Glutamatergic neuron (in vitro differentiated cells): ENCODE data around the gene ZSWIM1. TPM values are rescaled to one million over a fixed set of nuclear protein-coding genes. Genes with fewer than 3 reads are reported as not detected.

ENCODE experiments used
- DNase-seq: peaks from one replicate; pipeline ENCODE4 v3.0.0; 2022
- H3K27ac Mint-ChIP-seq: one replicate; pipeline ENCODE4 v1.8.0; 2020; ENCODE audit warnings: mild to moderate bottlenecking, mixed read lengths, inconsistent platforms; ENCODE audit not compliant: unreplicated experiment
- H3K27me3 Mint-ChIP-seq: one replicate; pipeline ENCODE4 v1.8.0; 2020; ENCODE audit warnings: mild to moderate bottlenecking, moderate library complexity, mixed read lengths, inconsistent platforms; ENCODE audit not compliant: unreplicated experiment
- H3K36me3 Mint-ChIP-seq: one replicate; pipeline ENCODE4 v1.8.0; 2020; ENCODE audit warnings: mild to moderate bottlenecking, mixed read lengths, inconsistent platforms; ENCODE audit not compliant: unreplicated experiment
- H3K4me1 Mint-ChIP-seq: one replicate; pipeline ENCODE4 v1.8.0; 2020; ENCODE audit warnings: mild to moderate bottlenecking, low read depth, mixed read lengths, inconsistent platforms; ENCODE audit not compliant: unreplicated experiment
- H3K4me3 Mint-ChIP-seq: one replicate; pipeline ENCODE4 v1.8.0; 2020; ENCODE audit warnings: mild to moderate bottlenecking, mixed read lengths, inconsistent platforms; ENCODE audit not compliant: unreplicated experiment
- H3K9me3 Mint-ChIP-seq: one replicate; pipeline ENCODE4 v1.8.0; 2020; ENCODE audit warnings: mild to moderate bottlenecking, moderate library complexity, mixed read lengths, inconsistent platforms; ENCODE audit not compliant: unreplicated experiment
- CTCF ChIP-seq: fragments of 200-600 bp; sonication (generic); IDR thresholded peaks from one replicate; pipeline ENCODE4 v1.5.0; 2021; ENCODE audit not compliant: partially characterized antibody, unreplicated experiment
- total RNA-seq: library from RNA; stranded (reverse); fragmentation: NEBNext Ultra II Directional; extraction: Animal tissue kit (Norgen Biotek cat#: 25700); gene quantifications from one replicate; pipeline ENCODE4 v1.2.1, GENCODE V29; 2021; ENCODE audit not compliant: unreplicated experiment

ZSWIM1 gene
- total RNA-seq, 1 donor from 2014 or later = 10.2 TPM

GRCh38 chr20:45834797-45835161, 46.2 kb upstream of the ZSWIM1 start:
- no peaks in the 10 kb centered on the region for H3K36me3 Mint-ChIP-seq
- no peaks in the 10 kb centered on the region for H3K27me3 Mint-ChIP-seq
- TF ChIP-seq CTCF = no peak
- DNase-seq = no peak
- H3K9me3 Mint-ChIP-seq = no peaks in the 10 kb centered on the region
- peak overlapping the region; percentile 8 for H3K27ac Mint-ChIP-seq
- no peaks in the 10 kb centered on the region for H3K4me1 Mint-ChIP-seq
- peak overlapping the region; percentile 82 for H3K4me3 Mint-ChIP-seq

DNA sequence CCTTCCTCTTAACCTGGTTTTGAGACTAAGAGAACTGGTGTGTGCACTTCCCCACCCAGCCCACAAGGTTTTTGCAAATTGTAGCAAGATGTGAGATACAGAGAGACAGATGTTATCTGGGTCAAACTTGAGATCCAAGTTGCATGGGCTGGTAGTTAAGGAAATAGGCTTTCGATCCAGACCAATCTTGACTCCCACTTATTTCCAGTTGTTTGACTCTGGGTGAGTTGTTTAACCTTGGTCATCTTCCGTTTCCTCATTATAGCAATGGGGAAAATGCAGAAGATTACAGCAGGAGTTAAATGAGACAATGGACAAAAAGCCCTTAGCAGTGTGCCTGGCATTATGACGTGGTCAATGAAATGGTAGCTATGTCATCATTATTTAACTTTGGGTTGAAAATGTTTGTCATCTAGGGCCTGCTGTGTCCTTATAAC, 45.7 kb upstream of the ZSWIM1 start:
- no peaks in the 10 kb centered on the region for H3K9me3 Mint-ChIP-seq
- no peaks in the 10 kb centered on the region for H3K4me1 Mint-ChIP-seq
- peak overlapping the region; percentile 82 for H3K4me3 Mint-ChIP-seq
- no peak for DNase-seq
- H3K36me3 Mint-ChIP-seq = no peaks in the 10 kb centered on the region
- H3K27ac Mint-ChIP-seq = no peak overlapping the region
- no peak for TF ChIP-seq CTCF
- no peaks in the 10 kb centered on the region for H3K27me3 Mint-ChIP-seq

- H3K4me1 Mint-ChIP-seq = no peaks in the 10 kb centered on the region
- no peaks in the 10 kb centered on the region for H3K27me3 Mint-ChIP-seq
- H3K27ac Mint-ChIP-seq = no peak overlapping the region
- no peaks in the 10 kb centered on the region for H3K9me3 Mint-ChIP-seq
- DNase-seq = no peak
- peak overlapping the region; percentile 30 for H3K4me3 Mint-ChIP-seq
- H3K36me3 Mint-ChIP-seq = no peaks in the 10 kb centered on the region
- no peak for TF ChIP-seq CTCF
These were observed 45.2 kb upstream of the ZSWIM1 start for GRCh38 chr20:45835825-45836224.

- Mint-ChIP-seq H3K27me3 (no peaks in the 10 kb centered on the region), H3K9me3 (no peaks in the 10 kb centered on the region), H3K4me3 (no peak overlapping the region), H3K36me3 (no peaks in the 10 kb centered on the region), H3K27ac (no peak overlapping the region), H3K4me1 (no peaks in the 10 kb centered on the region)
- TF ChIP-seq CTCF = no peak
- no peak for DNase-seq
These were observed 44.2 kb upstream of the ZSWIM1 start for GRCh38 chr20:45836841-45837240.

GRCh38 chr20:45840700-45841198, 40.3 kb upstream of the ZSWIM1 start:
- Mint-ChIP-seq H3K4me1 (no peaks in the 10 kb centered on the region), H3K4me3 (no peak overlapping the region), H3K36me3 (no peaks in the 10 kb centered on the region), H3K27ac (no peak overlapping the region), H3K9me3 (no peaks in the 10 kb centered on the region), H3K27me3 (peaks cover 2% of the 10 kb centered on the region)
- no peak for DNase-seq
- no peak for TF ChIP-seq CTCF
